Measurements from ENCODE around the gene BAIAP2L2.
"Not testable (repeated sequence)": the region's sequence is repeated elsewhere in the genome, so short reads cannot be mapped to it uniquely, and the experiment has no call there.

BAIAP2L2 gene

GRCh38 chr22:38066381-38067027 lies 44.0 kb downstream of the BAIAP2L2 start:
- DNase-seq = no peak

- no peak for DNase-seq
Observed at GRCh38 chr22:38065539-38065938, 44.9 kb downstream of the BAIAP2L2 start.

GRCh38 chr22:38062791-38063190 lies 47.7 kb downstream of the BAIAP2L2 start:
- DNase-seq = no peak

GRCh38 chr22:38056969-38057891 lies 53.3 kb downstream of the BAIAP2L2 start, which contains the start of gene PICK1:
TSS of gene PICK1 (plus strand) at chr22:38057404. CDS start at chr22:38057810, 406 bp downstream.
- peak; percentile 89 for DNase-seq

GRCh38 chr22:38051900-38052862 lies 58.3 kb downstream of the BAIAP2L2 start:
- peak; percentile 83 for DNase-seq

GRCh38 chr22:38051261-38051660 lies 59.2 kb downstream of the BAIAP2L2 start:
- no peak for DNase-seq

GRCh38 chr22:38050720-38051119 lies 59.8 kb downstream of the BAIAP2L2 start:
- no peak for DNase-seq

- no peak for DNase-seq
Observed at GRCh38 chr22:38049812-38050619, 60.5 kb downstream of the BAIAP2L2 start.

- DNase-seq = no peak
Observed at GRCh38 chr22:38046070-38046748, 64.3 kb downstream of the BAIAP2L2 start.

- DNase-seq = no peak
Observed at GRCh38 chr22:38043151-38044039, 67.1 kb downstream of the BAIAP2L2 start.

GRCh38 chr22:38042488-38042790 lies 68.0 kb downstream of the BAIAP2L2 start:
- no peak for DNase-seq

GRCh38 chr22:38041760-38042487 lies 68.6 kb downstream of the BAIAP2L2 start:
- DNase-seq = no peak

GRCh38 chr22:38040953-38041759 lies 69.3 kb downstream of the BAIAP2L2 start:
- DNase-seq = no peak

GRCh38 chr22:38038890-38039812 lies 71.3 kb downstream of the BAIAP2L2 start:
- DNase-seq = no peak

GRCh38 chr22:38038426-38038825 lies 72.1 kb downstream of the BAIAP2L2 start:
- no peak for DNase-seq

- DNase-seq = not testable (repeated sequence)
Observed at GRCh38 chr22:38037367-38038150, 72.9 kb downstream of the BAIAP2L2 start.

All from activated CD4-positive, alpha-beta T cell treated with anti-CD3 and anti-CD28 coated beads, Interleukin-10, Interleukin-2, amounts not matched to agents 100 ng/mL and 50 ng/mL, durations not matched to agents 16 hours and 8 hours (primary cell).